Measurements from ENCODE around the gene TVP23C.

Gene TVP23C

DNA sequence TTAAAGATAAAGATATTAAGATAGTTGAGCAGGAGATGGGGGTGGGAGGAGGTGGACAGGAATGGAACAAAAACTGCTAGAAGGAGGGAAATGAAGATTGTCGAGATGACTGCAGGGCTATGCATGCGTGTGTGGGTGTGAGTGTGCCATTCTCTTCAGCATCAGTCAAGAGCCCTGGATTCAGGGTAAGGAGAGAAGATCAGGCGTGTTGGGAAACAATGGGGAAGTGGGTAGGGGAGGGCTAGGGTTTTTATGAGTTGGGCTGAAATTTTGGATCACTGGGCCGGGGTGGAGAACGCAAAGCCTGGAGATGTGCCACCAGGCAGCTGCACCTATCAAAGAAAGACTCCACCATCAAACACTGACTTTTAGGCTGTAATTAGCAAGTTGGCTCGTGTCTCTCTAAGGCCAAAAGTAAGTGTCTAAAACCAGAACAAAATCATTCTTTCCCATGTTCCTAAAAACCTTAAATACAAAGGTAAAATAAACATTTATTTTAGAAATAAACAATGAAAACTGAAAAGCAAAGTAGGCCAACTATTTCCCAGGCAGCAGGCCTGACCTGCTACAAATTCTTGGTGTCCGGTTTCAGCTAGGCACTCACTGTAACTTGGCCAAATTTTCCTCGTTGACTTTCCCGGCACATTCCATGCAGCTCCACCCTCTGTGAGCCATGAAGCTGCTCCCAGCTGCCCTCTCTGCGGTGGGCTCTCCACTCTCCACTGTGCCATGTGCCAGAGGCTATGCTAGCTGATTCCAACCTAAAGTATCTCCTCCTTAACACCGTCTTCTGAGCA lies 100.1 kb downstream of the TVP23C start:
- DNase-seq: peak; percentile 79

DNA sequence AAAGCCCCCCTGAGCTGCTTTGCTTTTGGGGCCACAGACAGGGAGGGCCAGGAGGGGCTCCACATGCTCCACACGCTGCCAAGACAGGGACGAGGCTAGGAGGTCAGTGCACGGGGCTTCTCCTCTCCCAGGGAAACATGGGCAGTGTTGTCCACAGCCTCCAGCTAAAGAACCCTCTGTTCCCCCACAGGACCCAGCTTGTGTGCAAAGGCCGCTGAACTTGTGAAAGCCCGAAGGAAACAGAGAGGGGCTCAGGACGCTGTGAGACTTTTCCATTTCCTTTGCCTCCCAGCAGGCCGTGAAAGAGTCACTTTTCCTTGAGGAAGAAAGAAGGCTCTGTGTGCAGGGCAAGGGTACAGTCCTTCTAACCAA lies 105.6 kb downstream of the TVP23C start:
- DNase-seq: no peak

DNA sequence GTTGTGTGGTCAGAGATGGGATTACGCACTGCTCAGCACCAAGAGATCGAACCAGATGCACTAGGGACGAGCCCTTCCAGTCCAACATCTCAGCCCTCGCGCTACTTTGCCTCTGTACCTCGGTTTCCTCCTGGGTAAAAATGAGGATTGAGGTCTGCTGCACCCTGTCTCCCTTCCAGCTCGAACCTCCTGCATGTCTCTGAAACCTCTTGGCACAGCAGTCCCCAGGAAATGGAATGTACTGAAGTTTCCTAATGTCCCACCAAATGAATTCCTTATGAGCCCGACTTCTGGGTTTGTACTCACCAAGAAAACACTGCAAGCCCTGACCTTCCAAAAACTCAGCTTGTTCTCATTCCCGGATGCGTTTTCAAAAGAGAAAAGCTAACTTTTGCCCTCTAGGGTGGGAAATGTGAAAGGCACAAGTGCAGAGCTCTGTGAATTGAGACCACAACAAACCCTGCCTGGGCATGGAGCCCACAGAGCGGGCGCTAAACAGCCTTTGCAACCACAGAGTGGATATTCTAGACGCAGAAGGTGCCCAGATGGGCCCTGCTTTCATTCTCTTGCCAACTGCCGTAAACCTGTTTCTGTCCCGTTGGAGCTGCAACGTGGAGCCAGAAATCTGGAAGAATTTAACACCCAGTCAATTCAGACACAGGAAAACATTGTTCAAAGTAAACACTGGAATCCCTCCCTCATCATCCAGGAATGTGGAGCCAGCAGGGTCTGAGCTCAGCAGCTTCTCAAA lies 106.1 kb downstream of the TVP23C start:
- DNase-seq: peak; percentile 95

GRCh38 chr17:15456496-15456895 lies 106.8 kb downstream of the TVP23C start:
- no peak for DNase-seq

GRCh38 chr17:15454346-15454745 lies 108.9 kb downstream of the TVP23C start:
- DNase-seq: no peak

GRCh38 chr17:15453782-15454181 lies 109.5 kb downstream of the TVP23C start:
- DNase-seq: no peak

- peak; percentile 60 for DNase-seq
These were observed 110.0 kb downstream of the TVP23C start for GRCh38 chr17:15453246-15453645.

GRCh38 chr17:15452746-15453145 lies 110.5 kb downstream of the TVP23C start:
- DNase-seq: no peak

All from fibroblast of skin of right quadriceps (primary cell).